Activated CD4-positive, alpha-beta T cell treated with anti-CD3 and anti-CD28 coated beads, Interleukin-2, amount 50 U/mL, for 24 hours (primary cell): ENCODE data around the gene GALR1.

Experiments
- DNase-seq, 2 donors: peaks; one replicate each; pipeline ENCODE4 v3.0.0-alpha.2; 2020; ENCODE audit warnings: low read depth in 1 of 2, low spot score in 1 of 2

Gene GALR1

DNA sequence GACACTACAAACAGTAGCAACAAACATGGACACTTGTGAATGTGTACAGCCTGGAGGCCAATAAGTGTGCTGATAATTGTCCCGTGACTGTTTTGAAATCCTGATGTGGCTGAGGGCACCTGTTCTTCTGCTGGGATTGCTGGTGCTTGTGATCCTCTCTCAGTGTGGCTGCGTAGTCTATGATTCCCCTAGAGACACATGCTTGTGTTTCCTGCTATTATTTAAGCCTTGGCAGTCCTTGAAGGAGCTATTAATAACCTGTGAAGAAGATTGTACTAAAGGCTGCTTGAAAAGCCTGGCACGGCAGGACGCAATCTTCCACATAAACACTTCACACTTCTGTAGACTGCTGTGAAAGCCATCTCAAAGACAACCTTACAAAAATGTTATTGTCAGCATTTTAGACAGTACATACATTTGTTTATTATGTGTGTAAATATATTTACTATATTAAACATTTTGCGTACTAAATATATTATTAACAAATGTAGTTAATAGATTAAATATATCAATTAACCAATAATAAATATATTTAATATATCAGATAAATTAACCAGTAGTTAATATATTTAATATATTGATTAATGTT is 71.4 kb downstream of the GALR1 start:
- DNase-seq, result no peak

GRCh38 chr18:77321823-77322805 is 72.5 kb downstream of the GALR1 start:
- DNase-seq, result no peak

DNA sequence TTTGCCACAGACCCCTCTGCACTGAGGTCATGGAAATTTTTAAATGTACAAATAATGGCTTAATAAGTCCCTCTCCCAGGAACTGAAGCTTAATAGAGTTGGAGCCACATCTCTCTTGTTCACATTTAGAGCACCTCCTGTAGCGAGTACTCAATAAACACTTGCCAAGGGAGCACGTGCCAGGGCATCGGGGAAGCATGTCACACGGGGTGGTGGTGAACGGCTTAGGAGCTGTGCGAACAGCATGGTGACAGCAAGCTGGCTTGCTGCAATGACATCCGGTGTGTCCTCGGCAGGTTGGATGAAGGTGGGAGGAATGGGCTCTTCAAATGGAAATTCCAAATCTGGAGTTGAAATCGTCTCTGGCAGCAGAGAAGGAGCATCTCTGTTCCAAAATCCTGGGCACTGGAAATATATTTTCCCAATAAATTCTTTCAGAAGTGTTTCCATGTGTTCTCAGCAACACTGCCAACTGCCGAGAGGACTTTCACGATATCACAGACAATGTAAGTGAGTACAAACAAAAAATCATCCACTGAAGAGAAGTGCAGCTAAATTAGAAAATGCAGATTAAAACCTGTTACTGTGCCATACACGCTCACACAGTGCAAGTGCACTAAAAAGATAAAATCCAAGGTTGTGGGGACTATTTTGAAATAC is 74.1 kb downstream of the GALR1 start:
- DNase-seq, result no peak
